K562 (cell line): ENCODE measurements around the gene NUMB. TPM values are rescaled to one million over a fixed set of nuclear protein-coding genes. Genes with fewer than 3 reads are reported as not detected.
A peak's percentile ranks its signal among the peaks of the same experiment; 100 is the strongest.

Source experiments
- ATAC-seq: fragments of 200-7000 bp; cut with Tn5 transposase; 3 replicates; pipeline ENCODE4 v1.9.1; 2020; ENCODE audit warnings: moderate library complexity
- BruUV-seq: library from RNA; stranded (reverse); fragments of 400-500 nt; replicated peaks from 2 replicates; lab custom pipeline; 2021; lab: Mats Ljungman, UMichigan
- CTCF ChIA-PET: fragments of 300-600 bp; formaldehyde crosslinking; extraction: SDS; loops from one replicate; lab custom pipeline; 2021; ENCODE audit warnings: low intra/inter-chr PET ratio; lab: Yijun Ruan, JAX
- POLR2A ChIA-PET: fragments of 300-600, 350-650 bp; sonication (Branson Sonifier 250); formaldehyde crosslinking; extraction: SDS; loops from one replicate; lab custom pipeline; 2021; ENCODE audit warnings: antibody characterized with exemption, inconsistent platforms; lab: Yijun Ruan, JAX
- DNase-seq, 4 experiments: peaks; one replicate each; pipeline versions ENCODE4 v3.0.0 to v3.0.0-alpha.2; 2011 to 2018; ENCODE audit warnings: low spot score in 3 of 4, mixed read lengths in 3 of 4; ENCODE audit errors: extremely low read depth in 1 of 4
- FAIRE-seq: peaks from 2 replicates; lab custom pipeline; 2011; peaks lifted over from hg19 to GRCh38; lab: Jason Lieb, UNC
- H2AFZ ChIP-seq: 2 replicates; pipeline ENCODE4 v1.6.0; 2011; ENCODE audit warnings: low read depth, low read length, control low read depth, inconsistent platforms
- H3K27ac ChIP-seq: fragments of 200-600 bp; 3 replicates; pipeline ENCODE4 v1.8.0; 2011; ENCODE audit warnings: low read depth, mild to moderate bottlenecking, control low read depth, inconsistent platforms, low read length, moderate library complexity, mixed read lengths; ENCODE audit errors: extremely low read depth
- H3K27me3 ChIP-seq, 2 experiments: fragments of 300-600 bp in 1 of 2; 2 replicates in 1 of 2; 3 replicates in 1 of 2; pipeline versions ENCODE4 v1.6.0 to v1.8.0; 2011; ENCODE audit warnings: inconsistent platforms in 2 of 2, low read length in 2 of 2, mild to moderate bottlenecking in 1 of 2, mixed read lengths in 1 of 2, moderate library complexity in 1 of 2; ENCODE audit not compliant: control insufficient read depth in 2 of 2, insufficient read depth in 2 of 2
- H3K36me3 ChIP-seq: fragments of 300-600 bp; 3 replicates; pipeline ENCODE4 v1.8.0; 2011; ENCODE audit warnings: mild to moderate bottlenecking, low read length, inconsistent platforms; ENCODE audit not compliant: control insufficient read depth, insufficient read depth
- H3K4me1 ChIP-seq, 2 experiments: fragments of 200-600 bp in 1 of 2; replicated peaks in 1 of 2; 2 replicates in 1 of 2; 3 replicates in 1 of 2; pipeline versions ENCODE4 v1.5.1 to v1.8.0; 2011; ENCODE audit warnings: inconsistent platforms in 2 of 2, low read length in 2 of 2, mild to moderate bottlenecking in 1 of 2, mixed read lengths in 1 of 2, moderate library complexity in 1 of 2; ENCODE audit not compliant: control insufficient read depth in 2 of 2, insufficient read depth in 2 of 2
- H3K4me2 ChIP-seq: 2 replicates; pipeline ENCODE4 v1.6.1; 2011; ENCODE audit warnings: low read length, control low read depth, inconsistent platforms, mixed read lengths; ENCODE audit not compliant: insufficient read depth
- H3K4me3 ChIP-seq: fragments of 200-600 bp; sonication (generic), shearing (Covaris generic); 2 replicates; pipeline ENCODE4 v1.5.1; 2016; ENCODE audit warnings: control low read depth, inconsistent platforms
- H3K79me2 ChIP-seq: fragments of 200-600 bp; 3 replicates; pipeline ENCODE4 v1.8.0; 2011; ENCODE audit warnings: low read length, inconsistent platforms; ENCODE audit not compliant: control insufficient read depth, insufficient read depth
- H3K9ac ChIP-seq, 2 experiments: 2 replicates each; pipeline versions ENCODE4 v1.6.0 to v1.6.1; 2011; ENCODE audit warnings: low read depth in 2 of 2, low read length in 2 of 2, control low read depth in 1 of 2, inconsistent platforms in 1 of 2, mild to moderate bottlenecking in 1 of 2, mixed read lengths in 1 of 2; ENCODE audit not compliant: insufficient read depth in 1 of 2
- H3K9me1 ChIP-seq: one replicate; pipeline ENCODE4 v1.6.0; 2011; ENCODE audit warnings: inconsistent platforms, mild to moderate bottlenecking, low read length, moderate library complexity; ENCODE audit not compliant: control insufficient read depth, insufficient read depth
- H3K9me3 ChIP-seq: replicated peaks from 2 replicates; pipeline ENCODE4 v1.5.1; 2011; ENCODE audit warnings: low read depth, low read length, inconsistent platforms; ENCODE audit not compliant: control insufficient read depth, insufficient read depth
- H4K20me1 ChIP-seq: replicated peaks from 2 replicates; pipeline ENCODE4 v1.6.1; 2011; ENCODE audit warnings: low read length, inconsistent platforms, mixed read lengths; ENCODE audit not compliant: control insufficient read depth, insufficient read depth
- ARID1B ChIP-seq: fragments of 450-650 bp; IDR thresholded peaks from 2 replicates; pipeline ENCODE4 v1.6.1; 2016; ENCODE audit warnings: antibody characterized with exemption, mild to moderate bottlenecking, inconsistent platforms
- CBFA2T3 ChIP-seq: fragments of 450-650 bp; IDR thresholded peaks from 2 replicates; pipeline ENCODE4 v1.6.1; 2017
- DIDO1 ChIP-seq: fragments of 450-650 bp; IDR thresholded peaks from 2 replicates; pipeline ENCODE4 v1.6.1; 2016; ENCODE audit warnings: low read depth, missing biosample characterization, missing genetic modification characterization
- ETV1 ChIP-seq: fragments of 450-650 bp; conservative IDR thresholded peaks from 2 replicates; pipeline ENCODE4 v1.6.1; 2016; ENCODE audit warnings: missing genetic modification characterization, control low read depth, low read depth, missing compliant biosample characterization
- FOS ChIP-seq: IDR thresholded peaks from 3 replicates; pipeline ENCODE4 v1.6.1; 2011; ENCODE audit not compliant: insufficient read length; ENCODE audit errors: extremely low read depth
- LEF1 ChIP-seq: fragments of 450-650 bp; IDR thresholded peaks from 2 replicates; pipeline ENCODE4 v1.6.1; 2016; ENCODE audit warnings: mild to moderate bottlenecking
- MAFG ChIP-seq: fragments of 450-650 bp; conservative IDR thresholded peaks from 2 replicates; pipeline ENCODE4 v1.6.1; 2016; ENCODE audit warnings: missing genetic modification characterization, missing compliant biosample characterization
- MCM3 ChIP-seq: fragments of 450-650 bp; IDR thresholded peaks from 2 replicates; pipeline ENCODE4 v1.6.1; 2016
- MTF1 ChIP-seq: fragments of 250-450 bp; sonication (Bioruptor Pico); IDR thresholded peaks from 2 replicates; pipeline ENCODE4 v1.9.0; 2021; ENCODE audit warnings: moderate library complexity, mild to moderate bottlenecking, inconsistent platforms, borderline replicate concordance
- NCOR1 ChIP-seq: fragments of 450-650 bp; IDR thresholded peaks from 2 replicates; pipeline ENCODE4 v1.6.1; 2016; ENCODE audit warnings: mild to moderate bottlenecking, moderate library complexity
- PTTG1 ChIP-seq: fragments of 450-650 bp; IDR thresholded peaks from 2 replicates; pipeline ENCODE4 v1.6.1; 2016; ENCODE audit warnings: low read depth, mild to moderate bottlenecking, missing genetic modification characterization, missing compliant biosample characterization
- RBFOX2 ChIP-seq: fragments of 200-400 bp; formaldehyde crosslinking; IDR thresholded peaks from 2 replicates; pipeline ENCODE4 v1.6.1; 2017; ENCODE audit warnings: low read depth, mild to moderate bottlenecking, low read length, moderate library complexity
- SRSF7 ChIP-seq: fragments of 200-400 bp; formaldehyde crosslinking; optimal IDR thresholded peaks from 2 replicates; pipeline ENCODE3; 2017; ENCODE audit warnings: mild to moderate bottlenecking, low read depth, low read length
- STAG1 ChIP-seq: sonication (generic); formaldehyde crosslinking; IDR thresholded peaks from 2 replicates; pipeline ENCODE4 v1.5.0; 2020; ENCODE audit warnings: missing genetic modification reagents, borderline replicate concordance
- XRCC4 ChIP-seq: IDR thresholded peaks from one replicate; pipeline ENCODE4 v1.6.1; 2011; ENCODE audit not compliant: insufficient read depth, insufficient read length; ENCODE audit errors: extremely low read depth
- WGBS: fragments of 100-300 bp; shearing (Covaris generic); methylation state at CpG from one replicate; pipeline ENCODE4 v1.1.6; 2016; ENCODE audit warnings: low coverage, mixed read lengths; ENCODE audit not compliant: insufficient coverage; ENCODE audit errors: missing lambda C conversion rate; 5-methylcytosine and 5-hydroxymethylcytosine counted together
- in situ Hi-C: fragments of 300-500 bp; cut with MboI; formaldehyde crosslinking; loops from 4 replicates; pipeline ENCODE4 v1.15.0; 2018; ENCODE audit warnings: inconsistent platforms, mixed read lengths
- intact Hi-C: fragments of 100-400 bp; cut with micrococcal nuclease; formaldehyde crosslinking; loops from 2 replicates; pipeline ENCODE4 v1.14.2; 2022
- polyA plus RNA-seq, 8 experiments: library from polyadenylated mRNA; depleted of rRNA in 4 of 8; stranded (reverse) in 5 of 8; unstranded in 3 of 8; fragments of >200 nt; fragmentation: Nextera tagmentation in 2 of 8; fragmentation: Illumina TruSeq in 1 of 8; extraction: Ambion mirVana in 2 of 8; extraction: Trizol in 1 of 8; gene quantifications; 2 replicates each; pipeline versions ENCODE4 v1.2.1 to v1.2.3, GENCODE V29; 2011 to 2014; ENCODE audit warnings: inconsistent platforms in 1 of 8, missing spikeins in 1 of 8
- total RNA-seq, 7 experiments: library from RNA; depleted of rRNA in 6 of 7; stranded (reverse); fragments of >200 nt in 6 of 7; fragmentation: Illumina TruSeq in 2 of 7; extraction: Trizol in 2 of 7; gene quantifications; 2 replicates each; pipeline versions ENCODE4 v1.2.1 to v1.2.3, GENCODE V29; 2011 to 2021; ENCODE audit warnings: low replicate concordance in 1 of 7
- TF ChIP-seq, protein P1 (sequence below): fragments of 450-650 bp; IDR thresholded peaks from 2 replicates; pipeline ENCODE4 v1.6.1; 2018; ENCODE audit not compliant: partially characterized antibody
- TF ChIP-seq, protein P2 (sequence below): fragments of 450-650 bp; IDR thresholded peaks from 2 replicates; pipeline ENCODE4 v1.6.1; 2016; ENCODE audit warnings: antibody characterized with exemption

The NUMB gene
- total and polyA plus RNA-seq, 9 of the 15 experiments (the other 6 are each of a cell fraction or from before 2014, with no cell fraction given): 13.5 to 54.0 (median 32.3) TPM

DNA sequence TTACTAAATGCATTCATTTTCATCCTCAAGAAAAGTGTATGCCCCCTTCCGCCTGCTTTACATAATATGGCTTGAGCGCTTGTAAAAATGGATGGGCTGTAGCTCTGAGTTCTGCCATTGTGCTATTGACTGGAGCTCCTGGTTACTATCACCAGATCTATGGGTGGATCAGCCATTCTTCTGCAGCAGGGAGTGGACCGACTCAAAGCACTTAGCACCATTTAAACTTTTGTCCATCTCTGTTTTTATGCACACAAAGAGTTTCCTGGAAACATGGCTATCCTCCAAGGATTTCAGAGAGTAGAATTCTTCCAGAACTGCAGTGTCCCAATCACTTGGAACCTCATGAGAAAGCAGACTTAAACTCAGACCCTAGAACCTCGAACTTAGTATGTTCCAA is 4.5 kb upstream of the NUMB start (continued):
- no peak for TF ChIP-seq STAG1 (CRISPR knock-in tag)
- TF ChIP-seq, protein P1, sequence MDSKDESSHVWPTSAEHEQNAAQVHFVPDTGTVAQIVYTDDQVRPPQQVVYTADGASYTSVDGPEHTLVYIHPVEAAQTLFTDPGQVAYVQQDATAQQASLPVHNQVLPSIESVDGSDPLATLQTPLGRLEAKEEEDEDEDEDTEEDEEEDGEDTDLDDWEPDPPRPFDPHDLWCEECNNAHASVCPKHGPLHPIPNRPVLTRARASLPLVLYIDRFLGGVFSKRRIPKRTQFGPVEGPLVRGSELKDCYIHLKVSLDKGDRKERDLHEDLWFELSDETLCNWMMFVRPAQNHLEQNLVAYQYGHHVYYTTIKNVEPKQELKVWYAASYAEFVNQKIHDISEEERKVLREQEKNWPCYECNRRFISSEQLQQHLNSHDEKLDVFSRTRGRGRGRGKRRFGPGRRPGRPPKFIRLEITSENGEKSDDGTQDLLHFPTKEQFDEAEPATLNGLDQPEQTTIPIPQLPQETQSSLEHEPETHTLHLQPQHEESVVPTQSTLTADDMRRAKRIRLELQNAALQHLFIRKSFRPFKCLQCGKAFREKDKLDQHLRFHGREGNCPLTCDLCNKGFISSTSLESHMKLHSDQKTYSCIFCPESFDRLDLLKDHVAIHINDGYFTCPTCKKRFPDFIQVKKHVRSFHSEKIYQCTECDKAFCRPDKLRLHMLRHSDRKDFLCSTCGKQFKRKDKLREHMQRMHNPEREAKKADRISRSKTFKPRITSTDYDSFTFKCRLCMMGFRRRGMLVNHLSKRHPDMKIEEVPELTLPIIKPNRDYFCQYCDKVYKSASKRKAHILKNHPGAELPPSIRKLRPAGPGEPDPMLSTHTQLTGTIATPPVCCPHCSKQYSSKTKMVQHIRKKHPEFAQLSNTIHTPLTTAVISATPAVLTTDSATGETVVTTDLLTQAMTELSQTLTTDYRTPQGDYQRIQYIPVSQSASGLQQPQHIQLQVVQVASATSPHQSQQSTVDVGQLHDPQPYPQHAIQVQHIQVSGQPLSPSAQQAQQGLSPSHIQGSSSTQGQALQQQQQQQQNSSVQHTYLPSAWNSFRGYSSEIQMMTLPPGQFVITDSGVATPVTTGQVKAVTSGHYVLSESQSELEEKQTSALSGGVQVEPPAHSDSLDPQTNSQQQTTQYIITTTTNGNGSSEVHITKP: peak; percentile 94

DNA sequence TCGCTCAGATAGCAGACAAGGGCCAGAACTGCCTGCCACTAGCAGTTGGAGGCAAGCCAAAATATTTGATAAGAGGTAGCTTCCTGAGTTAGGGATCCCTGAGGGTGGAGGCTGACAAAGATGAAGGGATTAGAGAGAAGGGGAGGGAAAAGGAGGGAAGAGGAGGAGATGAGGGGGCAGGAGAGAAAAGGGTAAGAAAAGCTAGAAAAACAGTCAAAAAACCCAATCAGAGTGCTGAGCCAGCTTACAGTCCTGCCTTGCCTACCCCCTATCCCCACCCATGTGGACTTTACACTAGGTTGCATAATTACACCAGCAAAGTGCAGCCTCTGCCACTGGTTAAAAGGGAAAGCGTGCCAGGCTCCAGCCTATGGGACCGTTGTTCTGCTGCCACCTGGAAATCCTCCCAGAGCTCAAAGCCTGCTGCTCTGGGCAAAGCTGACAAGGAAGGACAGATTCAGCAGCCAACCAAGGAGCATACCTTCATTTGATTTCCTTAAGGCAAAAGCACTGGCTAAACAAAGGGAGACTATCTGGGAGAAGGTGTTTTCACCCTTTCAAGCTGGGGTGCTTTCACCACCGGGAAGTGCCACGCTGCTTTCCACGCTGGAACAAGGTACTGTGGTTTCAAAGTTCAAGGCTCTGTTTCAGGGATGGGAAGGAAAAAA is 3.8 kb upstream of the NUMB start:
- BruUV-seq: no TSS peak
- Histone ChIP-seq H3K4me2 (peak overlapping the region; percentile 68), H3K4me1 (peaks cover 26 to 56% of the 10 kb centered on the region in 2 experiments), H3K36me3 (no peaks in the 10 kb centered on the region), H3K9me3 (no peaks in the 10 kb centered on the region), H3K27me3 (no peaks in the 10 kb centered on the region), H2AFZ (peak overlapping the region; percentile 96), H3K27ac (peak overlapping the region; percentile 48), H4K20me1 (no peaks in the 10 kb centered on the region), H3K9me1 (peaks cover 3% of the 10 kb centered on the region), H3K4me3 (no peak overlapping the region; the same call in 1 of the 2 replicates), H3K9ac (peak overlapping the region; percentile 37 to 52; a peak in 3 of 4 replicates), H3K79me2 (peaks cover 12% of the 10 kb centered on the region)
- FAIRE-seq (peak; percentile 94), DNase-seq (peak; percentile 31 to 77 (median 42)), ATAC-seq (no peak)
- ChIA-PET CTCF (no interaction called here), POLR2A (interaction anchor here (0.6 to 2.6 kb wide), 7 partner anchors 9 to 267 kb away, joined by 3 to 11 read pairs (median 3); no protein-coding TSS in a partner anchor)
- in situ Hi-C loops: loop anchor here (25.0 kb wide), 2 partner anchors 425 to 950 kb away; partner anchors contain the start of gene ZFYVE1
- 23% methylated on average over 4 of the region's 6 CpGs for WGBS
- intact Hi-C loops: loop anchor here (10.0 kb wide), 1 partner anchor 537 kb away; the partner anchor contains the start of gene DCAF4
- TF ChIP-seq ARID1B (peak; percentile 73), RBFOX2 (peak; percentile 26; the same call in 1 of the 2 replicates), PTTG1 (tag) (no peak), SRSF7 (no peak), DIDO1 (tag) (no peak), MCM3 (no peak), LEF1 (peak; percentile 25; the same call in 1 of the 2 replicates), ETV1 (peak; percentile 47; the same call in 1 of the 2 replicates), XRCC4 (no peak), MTF1 (no peak), CBFA2T3 (0 out of 2 replicates have a peak, but pooled peaks have one; percentile 16), MAFG (tag) (no peak), NCOR1 (no peak), FOS (no peak)
- TF ChIP-seq, protein P2, sequence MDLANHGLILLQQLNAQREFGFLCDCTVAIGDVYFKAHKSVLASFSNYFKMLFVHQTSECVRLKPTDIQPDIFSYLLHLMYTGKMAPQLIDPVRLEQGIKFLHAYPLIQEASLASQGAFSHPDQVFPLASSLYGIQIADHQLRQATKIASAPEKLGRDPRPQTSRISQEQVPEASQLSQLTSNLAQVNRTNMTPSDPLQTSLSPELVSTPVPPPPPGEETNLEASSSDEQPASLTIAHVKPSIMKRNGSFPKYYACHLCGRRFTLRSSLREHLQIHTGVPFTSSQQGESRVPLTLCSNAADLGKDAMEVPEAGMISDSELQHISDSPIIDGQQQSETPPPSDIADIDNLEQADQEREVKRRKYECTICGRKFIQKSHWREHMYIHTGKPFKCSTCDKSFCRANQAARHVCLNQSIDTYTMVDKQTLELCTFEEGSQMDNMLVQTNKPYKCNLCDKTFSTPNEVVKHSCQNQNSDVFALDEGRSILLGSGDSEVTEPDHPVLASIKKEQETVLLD: peak; percentile 51; the same call in 1 of the 2 replicates
